ENCODE results near the gene MCF2L2. TPM values are rescaled to one million over a fixed set of nuclear protein-coding genes. Genes with fewer than 3 reads are reported as not detected.
A peak's percentile ranks its signal among the peaks of the same experiment; 100 is the strongest.

Gene MCF2L2
- total RNA-seq, 4 donors from 2014 or later: 0.61 to 2.9 (median 1.3) TPM

- Histone ChIP-seq H3K27ac (peak overlapping the region; percentile 29 to 62 (median 49)), H3K36me3 (peaks cover 0 to 6% (median 0%) of the 10 kb centered on the region in 3 donors), H3K9me3 (no peaks in the 10 kb centered on the region), H3K4me1 (peaks cover 0 to 51% (median 6%) of the 10 kb centered on the region in 3 donors), H3K27me3 (no peaks in the 10 kb centered on the region), H3K4me3 (no peak overlapping the region)
- WGBS, 2 donors: 47 to 53% methylated on average over 2 of the region's 2 CpGs
- TF ChIP-seq POLR2A (IDR thresholded peaks at IDR 0.05) (no peak), CTCF (IDR thresholded peaks at IDR 0.05) (no peak)
- no peak for DNase-seq
- intact Hi-C loops (cut with DNase I): no loop called here
Observed at GRCh38 chr3:183275418-183275817, 153.0 kb downstream of the MCF2L2 start.

GRCh38 chr3:183274609-183275008 is 153.8 kb downstream of the MCF2L2 start:
- Histone ChIP-seq H3K4me3 (no peak overlapping the region), H3K27ac (peak overlapping the region in 3 of 4 donors; percentile 42 to 62 (median 56)), H3K27me3 (no peaks in the 10 kb centered on the region), H3K4me1 (peaks cover 0 to 58% (median 6%) of the 10 kb centered on the region in 3 donors), H3K36me3 (peaks cover 0 to 14% (median 0%) of the 10 kb centered on the region in 3 donors), H3K9me3 (no peaks in the 10 kb centered on the region)
- 42 to 53% methylated on average over 5 of the region's 5 CpGs for WGBS, 2 donors
- DNase-seq: no peak
- intact Hi-C loops (cut with DNase I): no loop called here
- TF ChIP-seq POLR2A (IDR thresholded peaks at IDR 0.05) (no peak), CTCF (IDR thresholded peaks at IDR 0.05) (no peak)

- H3K27me3 ChIP-seq: no peaks in the 10 kb centered on the region
- DNase-seq: no peak
- H3K36me3 ChIP-seq: peaks cover 0 to 18% (median 0%) of the 10 kb centered on the region in 3 donors
- TF ChIP-seq POLR2A (IDR thresholded peaks at IDR 0.05) (no peak), CTCF (IDR thresholded peaks at IDR 0.05) (no peak)
- no peak overlapping the region for H3K4me3 ChIP-seq
- intact Hi-C loops (cut with DNase I): no loop called here
- no peaks in the 10 kb centered on the region for H3K9me3 ChIP-seq
- peaks cover 4 to 60% (median 11%) of the 10 kb centered on the region in 3 donors for H3K4me1 ChIP-seq
- no peak overlapping the region for H3K27ac ChIP-seq
Observed at GRCh38 chr3:183272791-183273190, 155.6 kb downstream of the MCF2L2 start.

- no peak for DNase-seq
- H3K27ac ChIP-seq: no peak overlapping the region
- intact Hi-C loops (cut with DNase I): no loop called here
- H3K4me1 ChIP-seq: peaks cover 7 to 62% (median 16%) of the 10 kb centered on the region in 3 donors
- H3K4me3 ChIP-seq: no peak overlapping the region
- WGBS, 2 donors: 89 to 90% methylated on average over 3 of the region's 3 CpGs
- no peaks in the 10 kb centered on the region for H3K27me3 ChIP-seq
- H3K9me3 ChIP-seq: no peaks in the 10 kb centered on the region
- H3K36me3 ChIP-seq: peaks cover 0 to 18% (median 0%) of the 10 kb centered on the region in 3 donors
- no peak for TF ChIP-seq POLR2A (IDR thresholded peaks at IDR 0.05)
- no peak for TF ChIP-seq CTCF (IDR thresholded peaks at IDR 0.05)
Observed at GRCh38 chr3:183272142-183272541, 156.3 kb downstream of the MCF2L2 start.

GRCh38 chr3:183270344-183270743 is 158.1 kb downstream of the MCF2L2 start:
- no peaks in the 10 kb centered on the region for H3K27me3 ChIP-seq
- intact Hi-C loops (cut with DNase I): no loop called here
- no peak for DNase-seq
- no peak overlapping the region for H3K4me3 ChIP-seq
- H3K9me3 ChIP-seq: no peaks in the 10 kb centered on the region
- 60 to 88% methylated on average over 7 of the region's 7 CpGs for WGBS, 2 donors
- peak overlapping the region in 1 of 4 donors; percentile 47 for H3K27ac ChIP-seq
- peaks cover 17 to 74% (median 25%) of the 10 kb centered on the region in 3 donors for H3K4me1 ChIP-seq
- peaks cover 0 to 18% (median 0%) of the 10 kb centered on the region in 3 donors for H3K36me3 ChIP-seq
- TF ChIP-seq CTCF (IDR thresholded peaks at IDR 0.05) (no peak), POLR2A (IDR thresholded peaks at IDR 0.05) (no peak)
